Suprapubic skin (tissue), 4 donors: Measurements from ENCODE around the gene DIP2C. TPM values are rescaled to one million over a fixed set of nuclear protein-coding genes. Genes with fewer than 3 reads are reported as not detected.

ENCODE experiments used
- DNase-seq, 2 donors: peaks; one replicate each; pipeline ENCODE4 v3.0.0-alpha.2; 2019; ENCODE audit warnings: low spot score in 2 of 2
- H3K27ac ChIP-seq: fragments of 200-600 bp; sonication (generic); one replicate; pipeline ENCODE4 v1.5.1; 2019
- H3K27me3 ChIP-seq: fragments of 200-600 bp; sonication (generic); one replicate; pipeline ENCODE4 v1.5.1; 2019
- H3K36me3 ChIP-seq: fragments of 200-600 bp; sonication (generic); one replicate; pipeline ENCODE4 v1.5.1; 2019
- H3K4me1 ChIP-seq: fragments of 200-600 bp; sonication (generic); one replicate; pipeline ENCODE4 v1.5.1; 2019
- H3K4me3 ChIP-seq: fragments of 200-600 bp; sonication (generic); one replicate; pipeline ENCODE4 v1.5.1; 2019; ENCODE audit warnings: mild to moderate bottlenecking
- H3K9me3 ChIP-seq: fragments of 200-600 bp; sonication (generic); one replicate; pipeline ENCODE4 v1.5.1; 2019
- EP300 ChIP-seq: sonication (generic); formaldehyde crosslinking; IDR thresholded peaks from one replicate; pipeline ENCODE4 v1.6.1; 2017; ENCODE audit warnings: antibody characterized with exemption
- POLR2A ChIP-seq, 2 donors: fragments of 450-650 bp; IDR thresholded peaks; one replicate each; pipeline ENCODE4 v1.6.1; 2017; ENCODE audit warnings: antibody characterized with exemption in 2 of 2, mild to moderate bottlenecking in 2 of 2, moderate library complexity in 2 of 2
- POLR2AphosphoS5 ChIP-seq, 3 donors: sonication (generic); formaldehyde crosslinking; IDR thresholded peaks; one replicate each; pipeline ENCODE4 v1.6.1; 2017; ENCODE audit warnings: antibody characterized with exemption in 3 of 3
- WGBS: methylation state at CpG from one replicate; pipeline ENCODE4 v1.1.5; 2018; 5-methylcytosine and 5-hydroxymethylcytosine counted together
- total RNA-seq, 4 donors: library from RNA; depleted of rRNA; stranded (reverse); fragments of >200 nt; gene quantifications; one replicate each; pipeline ENCODE4 v1.1.0, GENCODE V29; 2016
- TF ChIP-seq, protein P1 (sequence below), 2 donors: fragments of 200-600 bp in 1 of 2; fragments of 450-650 bp in 1 of 2; sonication (generic) in 1 of 2; IDR thresholded peaks; one replicate each; pipeline ENCODE4 v1.5.1; 2016 to 2019; ENCODE audit warnings: antibody characterized with exemption in 2 of 2, mild to moderate bottlenecking in 1 of 2, moderate library complexity in 1 of 2

The DIP2C gene
- total RNA-seq, 4 donors from 2014 or later: 6.7 to 23.3 (median 14.7) TPM

DNA sequence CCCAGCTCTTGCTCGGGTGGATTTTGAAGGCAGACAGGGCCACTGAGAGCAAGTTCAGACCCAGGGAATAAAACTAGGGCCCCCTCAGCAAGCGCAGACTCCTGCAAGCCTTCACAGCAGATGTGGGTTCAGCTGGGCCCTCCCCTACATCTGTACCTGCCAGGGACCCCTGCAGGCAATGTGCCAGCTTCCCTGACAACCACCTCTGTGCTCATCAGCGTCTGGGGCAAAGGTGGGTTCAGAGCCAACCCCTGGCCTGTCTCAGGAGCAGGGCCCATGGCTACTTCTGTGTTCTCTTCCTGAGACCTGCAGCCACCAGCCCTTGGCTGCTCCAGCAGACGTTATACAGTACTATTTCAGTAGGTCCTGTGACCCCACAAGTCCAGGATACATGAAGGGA, 189.5 kb downstream of the DIP2C start:
- no peak overlapping the region for H3K27ac ChIP-seq
- TF ChIP-seq POLR2A (IDR thresholded peaks at IDR 0.05) (no peak), EP300 (no peak)
- WGBS: 71% methylated on average over 3 of the region's 4 CpGs
- no peaks in the 10 kb centered on the region for H3K9me3 ChIP-seq
- H3K4me3 ChIP-seq: no peak overlapping the region
- no peaks in the 10 kb centered on the region for H3K36me3 ChIP-seq
- peak; percentile 32 to 46 for DNase-seq
- peaks cover 8% of the 10 kb centered on the region for H3K4me1 ChIP-seq
- H3K27me3 ChIP-seq: no peaks in the 10 kb centered on the region

GRCh38 chr10:498760-499435, 190.6 kb downstream of the DIP2C start:
- Histone ChIP-seq H3K9me3 (no peaks in the 10 kb centered on the region), H3K27ac (no peak overlapping the region), H3K36me3 (no peaks in the 10 kb centered on the region), H3K4me3 (no peak overlapping the region), H3K27me3 (no peaks in the 10 kb centered on the region), H3K4me1 (peaks cover 8% of the 10 kb centered on the region)
- DNase-seq: peak in 1 of 2 donors; percentile 40
- WGBS: 88% methylated on average over 13 of the region's 15 CpGs
- TF ChIP-seq POLR2A (IDR thresholded peaks at IDR 0.05) (no peak), POLR2AphosphoS5 (IDR thresholded peaks at IDR 0.05) (no peak), EP300 (no peak)
- TF ChIP-seq, protein P1, sequence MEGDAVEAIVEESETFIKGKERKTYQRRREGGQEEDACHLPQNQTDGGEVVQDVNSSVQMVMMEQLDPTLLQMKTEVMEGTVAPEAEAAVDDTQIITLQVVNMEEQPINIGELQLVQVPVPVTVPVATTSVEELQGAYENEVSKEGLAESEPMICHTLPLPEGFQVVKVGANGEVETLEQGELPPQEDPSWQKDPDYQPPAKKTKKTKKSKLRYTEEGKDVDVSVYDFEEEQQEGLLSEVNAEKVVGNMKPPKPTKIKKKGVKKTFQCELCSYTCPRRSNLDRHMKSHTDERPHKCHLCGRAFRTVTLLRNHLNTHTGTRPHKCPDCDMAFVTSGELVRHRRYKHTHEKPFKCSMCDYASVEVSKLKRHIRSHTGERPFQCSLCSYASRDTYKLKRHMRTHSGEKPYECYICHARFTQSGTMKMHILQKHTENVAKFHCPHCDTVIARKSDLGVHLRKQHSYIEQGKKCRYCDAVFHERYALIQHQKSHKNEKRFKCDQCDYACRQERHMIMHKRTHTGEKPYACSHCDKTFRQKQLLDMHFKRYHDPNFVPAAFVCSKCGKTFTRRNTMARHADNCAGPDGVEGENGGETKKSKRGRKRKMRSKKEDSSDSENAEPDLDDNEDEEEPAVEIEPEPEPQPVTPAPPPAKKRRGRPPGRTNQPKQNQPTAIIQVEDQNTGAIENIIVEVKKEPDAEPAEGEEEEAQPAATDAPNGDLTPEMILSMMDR (IDR thresholded peaks at IDR 0.05): no peak

GRCh38 chr10:497898-498451, 191.5 kb downstream of the DIP2C start:
- no peak overlapping the region for H3K4me3 ChIP-seq
- peaks cover 11% of the 10 kb centered on the region for H3K4me1 ChIP-seq
- TF ChIP-seq POLR2A (IDR thresholded peaks at IDR 0.05): no peak
- TF ChIP-seq, protein P1 (IDR thresholded peaks at IDR 0.05): no peak
- no peak for TF ChIP-seq POLR2AphosphoS5 (IDR thresholded peaks at IDR 0.05)
- no peak for TF ChIP-seq EP300
- H3K27me3 ChIP-seq: no peaks in the 10 kb centered on the region
- DNase-seq: no peak
- no peaks in the 10 kb centered on the region for H3K9me3 ChIP-seq
- H3K36me3 ChIP-seq: no peaks in the 10 kb centered on the region
- WGBS: 90% methylated on average over 6 of the region's 6 CpGs
- H3K27ac ChIP-seq: no peak overlapping the region

DNA sequence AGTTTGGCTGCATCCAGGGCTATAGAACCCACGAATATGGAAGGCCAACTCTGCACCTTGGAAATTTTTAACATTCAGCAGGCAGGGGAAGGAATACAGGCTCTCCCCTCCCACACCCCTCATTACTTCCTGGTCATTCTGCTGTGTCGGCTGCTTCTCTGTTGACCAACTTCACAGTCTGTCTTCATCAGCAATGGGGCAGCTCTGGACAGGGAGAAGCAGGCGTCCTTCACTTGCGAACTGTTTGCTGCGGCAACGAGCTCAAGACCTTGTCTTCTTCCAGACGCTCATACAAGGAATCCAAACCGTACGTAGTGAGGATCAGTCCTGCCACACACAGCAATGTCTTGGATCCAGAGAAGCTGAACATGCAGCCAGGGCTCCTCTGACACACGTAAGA, 192.2 kb downstream of the DIP2C start:
- DNase-seq: peak in 1 of 2 donors; percentile 21
- H3K27ac ChIP-seq: no peak overlapping the region
- H3K36me3 ChIP-seq: no peaks in the 10 kb centered on the region
- H3K4me1 ChIP-seq: peaks cover 14% of the 10 kb centered on the region
- TF ChIP-seq EP300 (no peak), POLR2AphosphoS5 (IDR thresholded peaks at IDR 0.05) (no peak), POLR2A (IDR thresholded peaks at IDR 0.05) (no peak)
- TF ChIP-seq, protein P1 (IDR thresholded peaks at IDR 0.05): no peak
- H3K27me3 ChIP-seq: no peaks in the 10 kb centered on the region
- H3K4me3 ChIP-seq: no peak overlapping the region
- 94% methylated on average over 10 of the region's 10 CpGs for WGBS
- no peaks in the 10 kb centered on the region for H3K9me3 ChIP-seq

DNA sequence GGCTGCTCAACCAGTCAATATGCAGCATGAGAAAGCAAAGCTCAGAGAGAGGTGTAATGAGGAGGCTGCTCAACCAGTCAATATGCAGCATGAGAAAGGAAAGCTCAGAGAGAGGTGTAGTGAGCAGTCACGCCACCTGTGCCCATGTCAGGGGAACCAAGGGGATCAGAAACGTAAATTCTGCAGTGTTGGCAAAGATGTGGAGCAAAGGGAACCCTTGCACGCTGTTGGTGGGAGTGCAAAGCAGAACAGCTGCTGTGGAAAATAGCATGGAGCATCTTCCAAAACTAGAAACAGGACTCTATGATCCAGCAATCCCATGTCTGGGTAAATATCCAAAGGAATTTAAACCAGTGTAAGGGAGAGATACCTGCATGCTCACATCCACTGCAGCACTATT, 194.9 kb downstream of the DIP2C start:
- TF ChIP-seq EP300: no peak
- TF ChIP-seq, protein P1 (IDR thresholded peaks at IDR 0.05): no peak
- H3K9me3 ChIP-seq: no peaks in the 10 kb centered on the region
- no peaks in the 10 kb centered on the region for H3K27me3 ChIP-seq
- WGBS: 86% methylated on average over 3 of the region's 3 CpGs
- no peak for DNase-seq
- no peaks in the 10 kb centered on the region for H3K36me3 ChIP-seq
- H3K27ac ChIP-seq: no peak overlapping the region
- peaks cover 27% of the 10 kb centered on the region for H3K4me1 ChIP-seq
- H3K4me3 ChIP-seq: no peak overlapping the region
